GM21529 (cell line): Measurements from ENCODE around the gene NAP1L1.

Experiments
- ATAC-seq: cut with Tn5 transposase; IDR thresholded peaks from one replicate; pipeline ENCODE4 v1.9.1; 2021; ENCODE audit not compliant: unreplicated experiment

The NAP1L1 gene

GRCh38 chr12:76084863-76085519, 506 bp upstream of the NAP1L1 start:
- ATAC-seq: peak; percentile 57

- ATAC-seq: no peak
Measured at GRCh38 chr12:76083246-76083903, 1.1 kb downstream of the NAP1L1 start.

- no peak for ATAC-seq
Measured at GRCh38 chr12:76081909-76082308, 2.6 kb downstream of the NAP1L1 start.

- no peak for ATAC-seq
Measured at GRCh38 chr12:76080729-76081415, 3.6 kb downstream of the NAP1L1 start.

- no peak for ATAC-seq
Measured at GRCh38 chr12:76080017-76080728, 4.3 kb downstream of the NAP1L1 start.

GRCh38 chr12:76078748-76079147, 5.7 kb downstream of the NAP1L1 start:
- no peak for ATAC-seq

- ATAC-seq: no peak
Measured at GRCh38 chr12:76075448-76075847, 9.0 kb downstream of the NAP1L1 start.

- no peak for ATAC-seq
Measured at GRCh38 chr12:76074701-76075336, 9.7 kb downstream of the NAP1L1 start.

- ATAC-seq: no peak
Measured at GRCh38 chr12:76073561-76073960, 10.9 kb downstream of the NAP1L1 start.

- no peak for ATAC-seq
Measured at GRCh38 chr12:76072568-76072967, 11.9 kb downstream of the NAP1L1 start.

- no peak for ATAC-seq
Measured at GRCh38 chr12:76069339-76069738, 15.1 kb downstream of the NAP1L1 start.

GRCh38 chr12:76065917-76066316, 18.6 kb downstream of the NAP1L1 start:
- ATAC-seq: no peak

- no peak for ATAC-seq
Measured at GRCh38 chr12:76064904-76065303, 19.6 kb downstream of the NAP1L1 start.

- ATAC-seq: no peak
Measured at GRCh38 chr12:76060111-76060510, 24.4 kb downstream of the NAP1L1 start.

- ATAC-seq: no peak
Measured at GRCh38 chr12:76057326-76057725, 27.2 kb downstream of the NAP1L1 start.

GRCh38 chr12:76055393-76055792, 29.1 kb downstream of the NAP1L1 start:
- no peak for ATAC-seq

GRCh38 chr12:76049575-76050251, 34.8 kb downstream of the NAP1L1 start:
- ATAC-seq: no peak

GRCh38 chr12:76047742-76048141, 36.7 kb downstream of the NAP1L1 start:
- no peak for ATAC-seq

GRCh38 chr12:76047060-76047459, 37.4 kb downstream of the NAP1L1 start:
- no peak for ATAC-seq

GRCh38 chr12:76043377-76043776, 41.1 kb downstream of the NAP1L1 start:
- no peak for ATAC-seq

- ATAC-seq: no peak
Measured at GRCh38 chr12:76042147-76042546, 42.3 kb downstream of the NAP1L1 start.
